Loucy (cell line): Measurements from ENCODE around the gene JPH2.

Experiments
- CTCF ChIP-seq: fragments of 200-600 bp; sonication (generic); conservative IDR thresholded peaks from 2 replicates; pipeline ENCODE4 v1.5.1; 2014; ENCODE audit warnings: mild to moderate bottlenecking, antibody characterized with exemption, low read length
- EZH2phosphoT487 ChIP-seq: fragments of 200-600 bp; IDR thresholded peaks from 2 replicates; pipeline ENCODE4 v1.6.1; 2018; ENCODE audit warnings: antibody characterized with exemption, mild to moderate bottlenecking, moderate library complexity, borderline replicate concordance

DNA sequence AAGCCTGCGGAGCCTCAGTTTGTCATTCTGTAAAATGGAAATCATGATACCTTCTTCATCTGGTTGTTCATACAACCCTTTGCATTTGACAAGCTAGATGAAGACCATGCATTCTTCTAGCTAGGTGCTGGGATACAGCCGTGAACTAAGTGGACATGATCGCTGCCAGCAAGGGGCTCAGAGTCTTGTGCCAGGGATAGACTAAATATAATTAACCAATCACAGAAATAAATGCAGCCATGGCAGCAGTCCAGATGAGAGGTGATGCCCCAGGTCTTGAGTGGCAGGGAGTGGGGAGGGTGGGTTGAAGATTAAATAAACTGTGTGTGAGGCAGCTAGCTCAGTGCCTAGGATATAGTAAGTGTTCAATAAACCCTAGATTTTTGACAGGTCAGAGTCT lies 19.3 kb downstream of the JPH2 start:
- TF ChIP-seq CTCF (no peak), EZH2phosphoT487 (no peak)
